Activated B cell treated with CpG ODN at 0.5 μM for 24 hours (primary cell): ENCODE data around the gene BPIFB1. TPM values are rescaled to one million over a fixed set of nuclear protein-coding genes. Genes with fewer than 3 reads are reported as not detected.

Source experiments
- ATAC-seq: fragments of 200-7000 bp; cut with Tn5 transposase; one replicate; pipeline ENCODE4 v1.10.0; 2021; ENCODE audit warnings: low read depth, mild to moderate bottlenecking, moderate library complexity
- CTCF ChIA-PET: fragments of 350-600 bp; sonication (Branson Sonifier 250); formaldehyde crosslinking; loops from one replicate; lab custom pipeline; 2021; ENCODE audit warnings: antibody characterized with exemption; lab: Charles Lee
- POLR2A ChIA-PET: fragments of 350-600 bp; sonication (Branson Sonifier 250); formaldehyde crosslinking; loops from one replicate; lab custom pipeline; 2021; ENCODE audit warnings: antibody characterized with exemption; lab: Charles Lee
- DNase-seq: peaks from one replicate; pipeline ENCODE4 v3.0.0; 2022
- H3K27ac Mint-ChIP-seq: one replicate; pipeline ENCODE4 v1.8.0; 2020; ENCODE audit warnings: mixed read lengths
- H3K27me3 Mint-ChIP-seq: one replicate; pipeline ENCODE4 v1.8.0; 2021; ENCODE audit warnings: mixed read lengths
- H3K36me3 Mint-ChIP-seq: one replicate; pipeline ENCODE4 v1.8.0; 2021; ENCODE audit warnings: low read depth, mixed read lengths
- H3K4me1 Mint-ChIP-seq: one replicate; pipeline ENCODE4 v1.8.0; 2021; ENCODE audit warnings: mixed read lengths
- H3K4me3 Mint-ChIP-seq: one replicate; pipeline ENCODE4 v1.8.0; 2020; ENCODE audit warnings: mild to moderate bottlenecking, mixed read lengths
- H3K9me3 Mint-ChIP-seq: one replicate; pipeline ENCODE4 v1.8.0; 2020; ENCODE audit warnings: mixed read lengths
- CTCF ChIP-seq: fragments of 200-600 bp; IDR thresholded peaks from one replicate; pipeline ENCODE4 v1.8.0; 2022; ENCODE audit warnings: antibody characterized with exemption, mild to moderate bottlenecking
- intact Hi-C: fragments of 100-400 bp; cut with micrococcal nuclease; formaldehyde crosslinking; loops from one replicate; pipeline ENCODE4 v1.15.1; 2024
- total RNA-seq: library from RNA; stranded (reverse); gene quantifications from 2 replicates; pipeline ENCODE4 v1.2.3, GENCODE V29; 2022

The BPIFB1 gene
- total RNA-seq, 1 donor from 2014 or later, result not detected

GRCh38 chr20:33318096-33318429 lies 35.0 kb downstream of the BPIFB1 start:
- Mint-ChIP-seq H3K36me3 (no peaks in the 10 kb centered on the region), H3K27me3 (peaks cover 28% of the 10 kb centered on the region), H3K9me3 (no peaks in the 10 kb centered on the region), H3K27ac (no peak overlapping the region), H3K4me3 (no peak overlapping the region), H3K4me1 (no peaks in the 10 kb centered on the region)
- ATAC-seq (no peak), DNase-seq (no peak)
- no peak for TF ChIP-seq CTCF
- CTCF ChIA-PET, result no interaction called here
- POLR2A ChIA-PET, result no interaction called here
- intact Hi-C loops, result no loop called here

GRCh38 chr20:33320006-33320405 lies 37.0 kb downstream of the BPIFB1 start:
- no peaks in the 10 kb centered on the region for H3K36me3 Mint-ChIP-seq
- POLR2A ChIA-PET, result no interaction called here

GRCh38 chr20:33322456-33322855 lies 39.4 kb downstream of the BPIFB1 start:
- intact Hi-C loops, result no loop called here
- POLR2A ChIA-PET, result interaction anchor here (0.6 kb wide), 1 partner anchor 1380 kb away, joined by 3 read pairs; no protein-coding TSS in a partner anchor

More at GRCh38 chr20:33320006-33320405, 37.0 kb downstream of the BPIFB1 start:
- no peak overlapping the region for H3K4me3 Mint-ChIP-seq
- no peaks in the 10 kb centered on the region for H3K4me1 Mint-ChIP-seq
- no peak for TF ChIP-seq CTCF
- H3K27ac Mint-ChIP-seq, result no peak overlapping the region
- intact Hi-C loops, result no loop called here
- H3K27me3 Mint-ChIP-seq, result peaks cover 36% of the 10 kb centered on the region
- no peak for ATAC-seq
- no peaks in the 10 kb centered on the region for H3K9me3 Mint-ChIP-seq
- no peak for DNase-seq
- CTCF ChIA-PET, result no interaction called here

GRCh38 chr20:33323236-33323635 lies 40.2 kb downstream of the BPIFB1 start:
- H3K27me3 Mint-ChIP-seq, result peaks cover 38% of the 10 kb centered on the region
- ATAC-seq, result no peak
- no peak for TF ChIP-seq CTCF

More at GRCh38 chr20:33322456-33322855, 39.4 kb downstream of the BPIFB1 start:
- Mint-ChIP-seq H3K27me3 (peaks cover 41% of the 10 kb centered on the region), H3K36me3 (no peaks in the 10 kb centered on the region), H3K4me1 (no peaks in the 10 kb centered on the region), H3K27ac (no peak overlapping the region), H3K9me3 (no peaks in the 10 kb centered on the region), H3K4me3 (no peak overlapping the region)
- TF ChIP-seq CTCF, result no peak
- DNase-seq (no peak), ATAC-seq (no peak)
- CTCF ChIA-PET, result no interaction called here

GRCh38 chr20:33325350-33325749 lies 42.3 kb downstream of the BPIFB1 start:
- Mint-ChIP-seq H3K27me3 (peaks cover 33% of the 10 kb centered on the region), H3K9me3 (no peaks in the 10 kb centered on the region), H3K36me3 (no peaks in the 10 kb centered on the region), H3K4me1 (no peaks in the 10 kb centered on the region), H3K27ac (no peak overlapping the region), H3K4me3 (no peak overlapping the region)
- TF ChIP-seq CTCF, result no peak
- no peak for DNase-seq
- POLR2A ChIA-PET, result no interaction called here
- ATAC-seq, result no peak
- CTCF ChIA-PET, result no interaction called here
- intact Hi-C loops, result no loop called here

More at GRCh38 chr20:33323236-33323635, 40.2 kb downstream of the BPIFB1 start:
- H3K9me3 Mint-ChIP-seq, result no peaks in the 10 kb centered on the region
- ChIA-PET CTCF (no interaction called here), POLR2A (no interaction called here)
- no peak overlapping the region for H3K27ac Mint-ChIP-seq
- no peak for DNase-seq
- H3K4me3 Mint-ChIP-seq, result no peak overlapping the region
- no peaks in the 10 kb centered on the region for H3K36me3 Mint-ChIP-seq
- intact Hi-C loops, result no loop called here
- no peaks in the 10 kb centered on the region for H3K4me1 Mint-ChIP-seq
